GM18868 (cell line): ENCODE measurements around the gene SERPINB5.
"Not testable (repeated sequence)": the region's sequence is repeated elsewhere in the genome, so short reads cannot be mapped to it uniquely, and the experiment has no call there.

ENCODE experiments used
- ATAC-seq: cut with Tn5 transposase; IDR thresholded peaks from one replicate; pipeline ENCODE4 v1.9.1; 2021; ENCODE audit warnings: mild to moderate bottlenecking, moderate library complexity; ENCODE audit not compliant: unreplicated experiment

Gene SERPINB5, protein sequence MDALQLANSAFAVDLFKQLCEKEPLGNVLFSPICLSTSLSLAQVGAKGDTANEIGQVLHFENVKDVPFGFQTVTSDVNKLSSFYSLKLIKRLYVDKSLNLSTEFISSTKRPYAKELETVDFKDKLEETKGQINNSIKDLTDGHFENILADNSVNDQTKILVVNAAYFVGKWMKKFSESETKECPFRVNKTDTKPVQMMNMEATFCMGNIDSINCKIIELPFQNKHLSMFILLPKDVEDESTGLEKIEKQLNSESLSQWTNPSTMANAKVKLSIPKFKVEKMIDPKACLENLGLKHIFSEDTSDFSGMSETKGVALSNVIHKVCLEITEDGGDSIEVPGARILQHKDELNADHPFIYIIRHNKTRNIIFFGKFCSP

DNA sequence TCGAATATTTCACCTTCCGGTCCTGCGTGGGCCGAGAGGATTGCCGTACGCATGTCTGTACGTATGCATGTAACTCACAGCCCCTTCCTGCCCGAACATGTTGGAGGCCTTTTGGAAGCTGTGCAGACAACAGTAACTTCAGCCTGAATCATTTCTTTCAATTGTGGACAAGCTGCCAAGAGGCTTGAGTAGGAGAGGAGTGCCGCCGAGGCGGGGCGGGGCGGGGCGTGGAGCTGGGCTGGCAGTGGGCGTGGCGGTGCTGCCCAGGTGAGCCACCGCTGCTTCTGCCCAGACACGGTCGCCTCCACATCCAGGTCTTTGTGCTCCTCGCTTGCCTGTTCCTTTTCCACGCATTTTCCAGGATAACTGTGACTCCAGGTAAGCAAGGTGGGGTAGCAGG is at the start of gene SERPINB5:
Gene SERPINB5, plus strand, starts transcription at position 291 of the 400 bp plus-strand sequence. CDS start 7,471 bp downstream, outside the sequence.
- ATAC-seq = no peak

DNA sequence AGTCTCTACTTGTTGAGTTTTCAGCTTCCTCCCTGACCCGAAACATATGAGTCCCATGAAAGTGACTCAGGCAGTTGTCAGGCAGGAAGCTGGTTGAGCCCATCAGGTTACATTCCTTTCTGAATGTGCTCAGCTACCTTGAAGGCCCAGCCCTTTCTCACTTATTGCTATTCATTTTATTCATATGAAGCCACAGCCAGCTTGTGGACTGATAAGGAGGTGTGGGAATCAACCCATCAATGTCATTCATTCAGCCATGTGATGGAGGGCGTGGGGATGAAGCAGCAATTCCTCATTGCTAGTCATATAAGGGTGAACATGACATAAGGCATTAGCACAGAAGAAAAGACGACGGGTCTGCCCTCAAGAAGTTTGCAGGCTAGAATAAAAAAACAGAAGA is 49.2 kb upstream of the SERPINB5 start:
- no peak for ATAC-seq

- ATAC-seq = no peak
These were observed 46.2 kb upstream of the SERPINB5 start for GRCh38 chr18:63430526-63430925.

DNA sequence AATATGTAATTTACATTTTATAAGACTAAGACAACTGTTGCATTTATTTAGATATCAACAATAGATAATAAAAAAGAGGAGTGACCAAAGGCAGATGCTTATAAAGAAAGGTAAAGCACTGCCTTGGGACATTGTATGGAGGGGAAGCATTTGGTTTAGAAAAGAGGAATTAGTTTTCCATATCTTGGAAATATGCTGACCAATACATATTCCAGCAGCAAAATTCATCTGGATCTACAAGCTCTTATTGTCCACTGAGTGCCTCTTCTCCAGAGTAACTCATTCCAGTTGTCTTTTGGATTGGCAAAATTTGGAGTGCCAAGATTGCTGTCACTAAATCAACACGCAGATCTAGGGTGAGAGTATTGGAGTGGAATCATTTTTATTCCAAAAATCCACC is 45.6 kb upstream of the SERPINB5 start:
- ATAC-seq = no peak

GRCh38 chr18:63433334-63433866 is 43.4 kb upstream of the SERPINB5 start:
- ATAC-seq = no peak

- no peak for ATAC-seq
These were observed 38.6 kb upstream of the SERPINB5 start for GRCh38 chr18:63438181-63438580.

GRCh38 chr18:63439334-63439733 is 37.4 kb upstream of the SERPINB5 start:
- ATAC-seq = peak; percentile 70

DNA sequence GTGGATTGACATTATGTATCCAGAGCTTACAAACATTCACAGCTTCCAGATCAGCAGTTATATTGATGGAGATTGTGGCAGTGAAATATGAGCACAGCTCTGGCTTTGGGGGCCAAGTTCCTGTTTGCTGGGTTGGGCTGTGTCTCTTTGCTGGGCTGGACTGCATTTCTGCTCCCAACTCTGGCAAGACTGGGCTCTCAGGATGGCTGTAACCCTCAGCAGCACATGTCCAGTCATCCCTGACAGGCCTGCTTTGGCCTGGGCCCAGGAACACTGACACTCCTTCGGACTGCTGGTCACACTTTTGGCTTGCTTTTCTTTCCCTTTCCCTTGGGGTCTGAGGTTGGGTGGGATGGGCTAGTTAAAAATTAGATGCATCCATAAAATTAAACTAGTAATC is 36.5 kb upstream of the SERPINB5 start:
- ATAC-seq = no peak

DNA sequence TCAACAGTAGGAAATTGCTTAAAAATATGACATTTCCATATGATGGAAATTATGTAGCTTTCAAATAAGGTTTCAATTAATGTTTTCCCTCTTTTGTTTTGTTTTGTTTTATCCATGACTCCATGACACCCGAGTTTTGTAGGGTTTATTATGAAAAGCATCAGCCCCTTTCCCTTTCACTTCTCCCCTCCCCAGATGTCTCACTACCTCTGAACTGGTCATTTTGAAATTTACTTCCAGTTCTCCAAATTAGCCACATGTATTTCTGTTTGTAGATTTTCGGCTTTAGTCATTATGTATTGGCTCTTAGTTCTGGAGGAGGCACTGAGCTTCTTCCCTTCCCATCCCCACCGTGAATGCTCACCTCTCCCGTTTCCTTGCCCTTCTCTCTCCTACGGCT is 35.9 kb upstream of the SERPINB5 start:
- no peak for ATAC-seq

DNA sequence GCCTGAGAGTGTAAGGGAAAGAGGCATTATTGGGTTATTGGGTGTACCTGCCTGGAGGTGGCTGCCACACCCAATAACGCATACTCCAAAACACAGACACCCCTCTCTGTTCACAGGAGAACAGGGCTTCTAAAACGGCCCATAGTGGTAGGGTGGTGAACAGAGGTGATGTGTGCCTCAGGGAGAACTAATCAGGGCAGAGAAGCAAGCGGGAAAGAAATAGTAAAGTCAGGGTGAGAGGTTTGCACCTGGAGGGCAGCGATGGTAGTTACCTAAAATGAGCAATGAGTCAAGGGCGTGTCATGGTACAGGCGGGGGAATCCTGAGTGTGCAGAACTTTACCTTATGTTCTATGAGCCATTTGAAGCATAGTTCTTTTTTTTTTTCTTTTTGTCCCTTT is 32.9 kb upstream of the SERPINB5 start:
- ATAC-seq = no peak

DNA sequence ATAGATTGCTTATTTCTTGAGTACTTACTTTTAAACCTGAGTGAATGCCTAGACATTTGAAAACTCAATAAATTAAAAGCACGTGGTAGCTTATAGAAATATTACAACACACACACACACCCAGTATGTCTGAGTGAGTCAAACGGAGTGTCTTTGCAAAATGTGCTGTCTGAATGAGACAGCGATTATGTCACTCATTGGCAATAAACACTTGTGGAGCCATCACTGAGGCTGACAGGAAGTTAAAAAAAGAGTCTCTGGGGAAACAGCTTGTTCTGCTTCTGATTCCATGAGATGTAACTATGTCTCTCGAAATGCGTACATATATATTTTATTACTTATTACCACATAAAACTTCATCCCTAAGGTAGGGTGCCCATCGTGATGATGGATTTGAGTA is 32.2 kb upstream of the SERPINB5 start:
- peak; percentile 69 for ATAC-seq

GRCh38 chr18:63445037-63445436 is 31.7 kb upstream of the SERPINB5 start:
- no peak for ATAC-seq

DNA sequence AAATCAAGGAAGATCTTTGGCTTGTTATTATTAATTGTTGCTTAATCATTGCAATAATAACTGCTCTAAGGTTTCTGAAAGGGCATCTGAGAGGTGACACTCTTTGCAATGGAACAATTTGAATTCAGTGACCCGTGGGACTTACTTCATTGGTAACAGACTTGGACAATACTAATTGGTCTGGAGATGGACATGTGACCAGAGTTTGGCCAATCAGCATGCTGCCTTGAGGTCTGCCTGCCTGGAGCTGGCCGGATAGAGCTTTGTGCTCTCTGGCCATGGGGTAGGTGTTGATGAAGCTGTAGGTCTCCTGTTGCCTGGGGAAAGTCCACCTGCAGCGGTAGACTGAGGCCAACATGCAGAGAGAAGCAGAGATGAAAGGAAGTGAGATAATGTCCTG is 30.5 kb upstream of the SERPINB5 start:
- no peak for ATAC-seq

GRCh38 chr18:63447066-63447465 is 29.7 kb upstream of the SERPINB5 start:
- ATAC-seq = no peak

DNA sequence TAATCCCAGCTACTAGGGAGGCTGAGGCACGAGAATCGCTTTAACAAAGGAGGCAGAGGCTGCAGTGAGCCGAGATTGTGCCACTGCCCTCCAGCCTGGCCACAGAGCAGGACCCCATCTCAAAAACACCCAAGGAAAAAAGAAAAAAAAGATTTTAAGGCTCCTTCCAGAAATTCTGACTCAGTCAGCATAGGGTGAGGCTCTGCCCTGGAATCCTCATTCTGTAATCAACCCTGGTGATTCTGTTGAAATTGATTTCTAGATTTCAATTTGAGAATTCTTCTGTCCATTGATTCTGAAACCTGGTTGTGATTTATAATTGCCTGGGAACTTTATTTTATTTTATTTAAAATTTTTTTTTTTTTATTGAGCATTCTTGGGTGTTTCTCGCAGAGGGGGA is 27.3 kb upstream of the SERPINB5 start:
- no peak for ATAC-seq

- no peak for ATAC-seq
These were observed 24.7 kb upstream of the SERPINB5 start for GRCh38 chr18:63451799-63452660.

DNA sequence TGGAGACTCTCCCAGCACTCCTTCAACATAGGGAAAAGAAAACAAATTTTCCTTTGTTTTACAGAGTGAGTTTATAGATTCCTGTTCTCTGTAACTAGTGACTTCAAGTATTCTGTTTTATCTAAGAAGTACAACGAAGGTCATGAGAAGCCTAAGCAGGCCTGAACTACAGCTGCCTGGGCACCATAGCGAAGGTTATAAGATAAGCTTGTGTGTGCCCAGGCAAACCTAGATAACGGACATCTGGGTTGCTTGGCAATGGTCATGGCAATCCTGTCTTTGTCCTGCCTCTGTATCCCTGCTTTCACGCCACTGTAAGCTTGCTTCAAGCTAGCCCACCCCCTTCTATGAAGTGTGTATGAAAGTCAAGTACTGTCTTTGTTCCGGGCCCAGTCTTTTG is 24.0 kb upstream of the SERPINB5 start:
- not testable (repeated sequence) for ATAC-seq

- no peak for ATAC-seq
These were observed 22.3 kb upstream of the SERPINB5 start for GRCh38 chr18:63454497-63454896.

DNA sequence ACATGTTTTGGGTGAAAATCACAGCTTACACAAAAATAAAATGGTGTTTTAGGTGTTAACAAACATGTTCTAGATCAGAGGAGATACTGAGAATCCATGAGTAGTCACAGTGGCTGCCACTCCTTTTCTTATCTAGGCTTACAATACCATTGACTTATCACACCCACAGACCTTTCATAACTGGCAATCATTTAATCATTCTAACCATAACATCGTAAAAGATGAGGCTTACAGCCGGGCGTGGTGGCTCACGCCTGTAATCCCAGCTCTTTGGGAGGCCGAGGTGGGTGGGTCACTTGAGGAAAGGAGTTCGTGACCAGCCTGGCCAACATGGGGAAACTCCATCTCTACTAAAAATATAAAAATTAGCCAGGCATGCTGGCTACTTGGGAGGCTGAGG is 18.8 kb upstream of the SERPINB5 start:
- no peak for ATAC-seq

GRCh38 chr18:63460414-63460813 is 16.3 kb upstream of the SERPINB5 start:
- ATAC-seq = no peak

- ATAC-seq = no peak
These were observed 12.3 kb upstream of the SERPINB5 start for GRCh38 chr18:63464434-63464833.

- ATAC-seq = no peak
These were observed 11.7 kb upstream of the SERPINB5 start for GRCh38 chr18:63465059-63465458.
